ENCODE measurements around the gene ETFRF1. TPM values are rescaled to one million over a fixed set of nuclear protein-coding genes. Genes with fewer than 3 reads are reported as not detected.

Gene ETFRF1
- total RNA-seq, 1 experiment from 2014 or later = 10.2 TPM

- H3K4me3 Mint-ChIP-seq (ENCODE audit: unreplicated experiment) = no peak overlapping the region
- Histone ChIP-seq H3K9me3 (no peaks in the 10 kb centered on the region), H3K4me3 (ENCODE audit: low read depth, low read length) (no peak overlapping the region), H3K4me1 (peaks cover 5% of the 10 kb centered on the region; the same call in 1 of the 2 replicates), H3K27me3 (replicated peaks; ENCODE audit: control insufficient read depth, insufficient read depth, low read length) (no peaks in the 10 kb centered on the region), H3K36me3 (ENCODE audit: control insufficient read depth, insufficient read depth, low read length) (peaks cover 6% of the 10 kb centered on the region)
- DNase-seq = no peak
- no peaks in the 10 kb centered on the region for H3K9me3 Mint-ChIP-seq (ENCODE audit: unreplicated experiment)
- intact Hi-C loops (cut with micrococcal nuclease; ENCODE audit: unreplicated experiment) = no loop called here
- H3K27ac Mint-ChIP-seq (ENCODE audit: unreplicated experiment) = peak overlapping the region; percentile 21
- ChIA-PET CTCF (no interaction called here), POLR2A (no interaction called here)
- H3K36me3 Mint-ChIP-seq (ENCODE audit: insufficient read depth, unreplicated experiment) = peaks cover 90% of the 10 kb centered on the region
- no peaks in the 10 kb centered on the region for H3K27me3 Mint-ChIP-seq (ENCODE audit: insufficient read depth, unreplicated experiment)
- peaks cover 49% of the 10 kb centered on the region for H3K4me1 Mint-ChIP-seq (ENCODE audit: low read depth, unreplicated experiment)
- TF ChIP-seq CTCF (IDR thresholded peaks at IDR 0.05; ENCODE audit: insufficient read depth in 1 of 2, low read depth in 1 of 2, low read length in 1 of 2, severe bottlenecking in 1 of 2, unreplicated experiment in 1 of 2) = no peak
- no TSS peak for BruUV-seq (replicated peaks)
These were observed 41.6 kb downstream of the ETFRF1 start for GRCh38 chr12:25236626-25237025.

- peak; percentile 72 to 83 for TF ChIP-seq CTCF (IDR thresholded peaks at IDR 0.05; ENCODE audit: insufficient read depth in 1 of 2, low read depth in 1 of 2, low read length in 1 of 2, severe bottlenecking in 1 of 2, unreplicated experiment in 1 of 2)
- Mint-ChIP-seq H3K27ac (ENCODE audit: unreplicated experiment) (no peak overlapping the region), H3K36me3 (ENCODE audit: insufficient read depth, unreplicated experiment) (peaks cover 96% of the 10 kb centered on the region), H3K4me1 (ENCODE audit: low read depth, unreplicated experiment) (peaks cover 55% of the 10 kb centered on the region), H3K4me3 (ENCODE audit: unreplicated experiment) (no peak overlapping the region), H3K27me3 (ENCODE audit: insufficient read depth, unreplicated experiment) (no peaks in the 10 kb centered on the region), H3K9me3 (ENCODE audit: unreplicated experiment) (no peaks in the 10 kb centered on the region)
- BruUV-seq (replicated peaks) = no TSS peak
- CTCF ChIA-PET = interaction anchor here (1.0 to 1.2 kb wide), 3 partner anchors 9 to 18 kb away, joined by 3 to 6 read pairs (median 5); partner anchors contain the start of gene KRAS
- H3K4me3 ChIP-seq (ENCODE audit: low read depth, low read length) = no peak overlapping the region
- H3K4me1 ChIP-seq = peaks cover 39% of the 10 kb centered on the region
- H3K9me3 ChIP-seq = no peaks in the 10 kb centered on the region
- no peak for DNase-seq
- H3K36me3 ChIP-seq (ENCODE audit: control insufficient read depth, insufficient read depth, low read length) = peaks cover 4% of the 10 kb centered on the region
- no peaks in the 10 kb centered on the region for H3K27me3 ChIP-seq (replicated peaks; ENCODE audit: control insufficient read depth, insufficient read depth, low read length)
- intact Hi-C loops (cut with micrococcal nuclease; ENCODE audit: unreplicated experiment) = loop anchor here (1.0 kb wide), 1 partner anchor 146 kb away; no protein-coding TSS in a partner anchor
- POLR2A ChIA-PET = interaction anchor here (1.7 kb wide), 1 partner anchor 10 kb away, joined by 8 read pairs; the partner anchor contains the start of gene KRAS
These were observed 46.4 kb downstream of the ETFRF1 start for GRCh38 chr12:25241167-25242020.

GRCh38 chr12:25242981-25243679, 48.1 kb downstream of the ETFRF1 start:
- H3K4me1 ChIP-seq = peaks cover 39% of the 10 kb centered on the region
- peak; percentile 66 to 68 for DNase-seq
- H3K36me3 ChIP-seq (ENCODE audit: control insufficient read depth, insufficient read depth, low read length) = peaks cover 3% of the 10 kb centered on the region
- TF ChIP-seq CTCF (IDR thresholded peaks at IDR 0.05; ENCODE audit: insufficient read depth in 1 of 2, low read depth in 1 of 2, low read length in 1 of 2, severe bottlenecking in 1 of 2, unreplicated experiment in 1 of 2) = no peak
- Mint-ChIP-seq H3K27me3 (ENCODE audit: insufficient read depth, unreplicated experiment) (no peaks in the 10 kb centered on the region), H3K4me3 (ENCODE audit: unreplicated experiment) (peak overlapping the region; percentile 64), H3K36me3 (ENCODE audit: insufficient read depth, unreplicated experiment) (peaks cover 96% of the 10 kb centered on the region), H3K27ac (ENCODE audit: unreplicated experiment) (peak overlapping the region; percentile 88), H3K9me3 (ENCODE audit: unreplicated experiment) (no peaks in the 10 kb centered on the region), H3K4me1 (ENCODE audit: low read depth, unreplicated experiment) (peaks cover 53% of the 10 kb centered on the region)
- H3K4me3 ChIP-seq (ENCODE audit: low read depth, low read length) = no peak overlapping the region
- ChIA-PET CTCF (interaction anchor here (0.7 kb wide), 1 partner anchor 145 kb away, joined by 4 read pairs; no protein-coding TSS in a partner anchor), POLR2A (no interaction called here)
- intact Hi-C loops (cut with micrococcal nuclease; ENCODE audit: unreplicated experiment) = loop anchor here (1.0 kb wide), 1 partner anchor 104 kb away; no protein-coding TSS in a partner anchor
- no TSS peak for BruUV-seq (replicated peaks)
- no peaks in the 10 kb centered on the region for H3K9me3 ChIP-seq
- H3K27me3 ChIP-seq (replicated peaks; ENCODE audit: control insufficient read depth, insufficient read depth, low read length) = no peaks in the 10 kb centered on the region
